Nephron (organoid): ENCODE results near the gene CHSY1.
"Not testable (repeated sequence)": the region's sequence is repeated elsewhere in the genome, so short reads cannot be mapped to it uniquely, and the experiment has no call there.

ENCODE experiments used
- H3K27ac Mint-ChIP-seq, 3 experiments: 2 replicates each; pipeline ENCODE4 v1.8.0; 2020; ENCODE audit warnings: mixed read lengths in 3 of 3, mild to moderate bottlenecking in 2 of 3, moderate library complexity in 1 of 3
- H3K27me3 Mint-ChIP-seq: 2 replicates; pipeline ENCODE4 v1.8.0; 2021; ENCODE audit warnings: low read depth, mild to moderate bottlenecking, moderate library complexity, mixed read lengths
- H3K36me3 Mint-ChIP-seq: 2 replicates; pipeline ENCODE4 v1.8.0; 2020; ENCODE audit warnings: low read depth, mixed read lengths
- H3K4me1 Mint-ChIP-seq: 2 replicates; pipeline ENCODE4 v1.8.0; 2020; ENCODE audit warnings: mixed read lengths
- H3K4me3 Mint-ChIP-seq, 3 experiments: 2 replicates each; pipeline ENCODE4 v1.8.0; 2020; ENCODE audit warnings: mild to moderate bottlenecking in 3 of 3, mixed read lengths in 3 of 3, moderate library complexity in 2 of 3
- H3K9me3 Mint-ChIP-seq: 2 replicates; pipeline ENCODE4 v1.8.0; 2020; ENCODE audit warnings: mixed read lengths
- TF ChIP-seq, protein P1 (sequence below), 3 experiments: fragments of 200-600 bp; sonication (generic); IDR thresholded peaks; one replicate each; pipeline ENCODE4 v1.5.0; 2021; ENCODE audit warnings: antibody characterized with exemption in 3 of 3; ENCODE audit not compliant: unreplicated experiment in 3 of 3

The CHSY1 gene

DNA sequence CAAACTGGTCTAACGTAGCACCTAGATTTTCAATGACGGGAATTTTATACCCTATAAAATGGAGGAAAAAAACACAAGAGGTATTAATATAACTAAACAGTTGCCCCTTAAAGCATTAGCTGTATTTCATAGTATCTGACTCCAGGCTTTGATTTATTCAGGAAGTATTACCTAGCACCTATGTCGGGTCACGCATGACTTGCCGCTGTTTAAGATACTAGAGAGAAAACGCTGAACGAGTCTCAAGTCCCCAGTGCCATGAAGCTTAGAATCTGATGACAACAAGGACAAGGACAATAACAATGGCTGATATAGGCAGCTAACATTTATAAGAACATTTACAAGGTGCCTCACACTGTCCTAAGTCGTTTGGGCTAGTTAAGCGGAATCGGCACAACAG, 41.3 kb upstream of the CHSY1 start:
- Mint-ChIP-seq H3K36me3 (peaks cover 21% of the 10 kb centered on the region), H3K9me3 (no peaks in the 10 kb centered on the region), H3K27ac (peak overlapping the region; percentile 93 to 99 (median 95)), H3K27me3 (no peaks in the 10 kb centered on the region), H3K4me1 (peaks cover 45% of the 10 kb centered on the region), H3K4me3 (peak overlapping the region; percentile 93 to 98 (median 96))
- TF ChIP-seq, protein P1, sequence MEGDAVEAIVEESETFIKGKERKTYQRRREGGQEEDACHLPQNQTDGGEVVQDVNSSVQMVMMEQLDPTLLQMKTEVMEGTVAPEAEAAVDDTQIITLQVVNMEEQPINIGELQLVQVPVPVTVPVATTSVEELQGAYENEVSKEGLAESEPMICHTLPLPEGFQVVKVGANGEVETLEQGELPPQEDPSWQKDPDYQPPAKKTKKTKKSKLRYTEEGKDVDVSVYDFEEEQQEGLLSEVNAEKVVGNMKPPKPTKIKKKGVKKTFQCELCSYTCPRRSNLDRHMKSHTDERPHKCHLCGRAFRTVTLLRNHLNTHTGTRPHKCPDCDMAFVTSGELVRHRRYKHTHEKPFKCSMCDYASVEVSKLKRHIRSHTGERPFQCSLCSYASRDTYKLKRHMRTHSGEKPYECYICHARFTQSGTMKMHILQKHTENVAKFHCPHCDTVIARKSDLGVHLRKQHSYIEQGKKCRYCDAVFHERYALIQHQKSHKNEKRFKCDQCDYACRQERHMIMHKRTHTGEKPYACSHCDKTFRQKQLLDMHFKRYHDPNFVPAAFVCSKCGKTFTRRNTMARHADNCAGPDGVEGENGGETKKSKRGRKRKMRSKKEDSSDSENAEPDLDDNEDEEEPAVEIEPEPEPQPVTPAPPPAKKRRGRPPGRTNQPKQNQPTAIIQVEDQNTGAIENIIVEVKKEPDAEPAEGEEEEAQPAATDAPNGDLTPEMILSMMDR (IDR thresholded peaks at IDR 0.05; ENCODE audit: unreplicated experiment in 3 of 3): no peak

DNA sequence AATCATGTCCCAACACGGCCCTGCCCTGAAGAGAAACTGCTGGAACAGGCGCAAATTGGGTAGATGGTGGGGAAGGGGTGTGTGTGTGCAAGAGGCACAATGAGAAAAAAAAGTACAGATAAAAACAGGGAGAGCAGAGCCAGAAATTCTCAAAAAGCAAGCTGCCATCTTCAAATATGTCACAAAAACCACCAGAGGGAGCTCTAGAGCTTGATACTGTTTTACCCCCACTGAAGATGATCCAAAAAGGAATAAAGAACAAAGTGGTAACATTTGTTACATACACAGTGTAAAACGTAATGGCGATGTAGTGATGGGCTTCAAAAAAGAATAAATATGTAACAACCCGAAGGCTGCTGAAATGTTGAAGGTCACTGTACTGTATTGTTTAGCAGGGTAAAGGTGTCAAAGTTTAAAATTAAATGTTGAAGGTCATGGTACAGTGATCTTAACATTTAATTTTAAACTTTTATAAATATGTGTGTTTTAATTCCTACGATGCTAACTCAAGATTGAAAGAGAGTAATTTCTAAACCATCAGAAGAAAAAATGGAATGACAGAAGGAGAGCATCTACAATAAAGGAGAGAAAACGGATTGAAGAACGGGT, 37.2 kb upstream of the CHSY1 start:
- Mint-ChIP-seq H3K4me1 (peaks cover 18% of the 10 kb centered on the region), H3K4me3 (no peak overlapping the region), H3K36me3 (peaks cover 55% of the 10 kb centered on the region), H3K27ac (no peak overlapping the region), H3K27me3 (no peaks in the 10 kb centered on the region), H3K9me3 (no peaks in the 10 kb centered on the region)
- TF ChIP-seq, protein P1 (IDR thresholded peaks at IDR 0.05; ENCODE audit: unreplicated experiment in 3 of 3): peak; percentile 56 to 60 (median 58)

DNA sequence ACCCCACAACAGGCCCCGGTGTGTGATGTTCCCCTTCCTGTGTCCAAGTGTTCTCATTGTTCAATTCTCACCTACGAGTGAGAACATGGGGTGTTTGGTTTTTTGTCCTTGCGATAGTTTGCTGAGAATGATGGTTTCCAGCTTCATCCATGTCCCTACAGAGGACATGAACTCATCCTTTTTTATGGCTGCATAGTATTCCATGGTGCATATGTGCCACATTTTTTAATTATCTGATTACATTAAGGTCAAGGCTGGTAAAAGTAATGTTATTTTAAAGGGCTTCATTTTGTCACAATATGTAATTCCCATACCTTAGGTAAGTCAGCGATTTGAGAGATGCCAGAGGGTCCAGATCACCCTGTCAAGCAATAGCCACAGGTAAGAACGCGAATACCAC, 35.5 kb upstream of the CHSY1 start:
- peaks cover 66% of the 10 kb centered on the region for H3K36me3 Mint-ChIP-seq
- not testable (repeated sequence) for H3K4me1 Mint-ChIP-seq, H3K4me3 Mint-ChIP-seq, H3K9me3 Mint-ChIP-seq, H3K27me3 Mint-ChIP-seq, H3K27ac Mint-ChIP-seq

DNA sequence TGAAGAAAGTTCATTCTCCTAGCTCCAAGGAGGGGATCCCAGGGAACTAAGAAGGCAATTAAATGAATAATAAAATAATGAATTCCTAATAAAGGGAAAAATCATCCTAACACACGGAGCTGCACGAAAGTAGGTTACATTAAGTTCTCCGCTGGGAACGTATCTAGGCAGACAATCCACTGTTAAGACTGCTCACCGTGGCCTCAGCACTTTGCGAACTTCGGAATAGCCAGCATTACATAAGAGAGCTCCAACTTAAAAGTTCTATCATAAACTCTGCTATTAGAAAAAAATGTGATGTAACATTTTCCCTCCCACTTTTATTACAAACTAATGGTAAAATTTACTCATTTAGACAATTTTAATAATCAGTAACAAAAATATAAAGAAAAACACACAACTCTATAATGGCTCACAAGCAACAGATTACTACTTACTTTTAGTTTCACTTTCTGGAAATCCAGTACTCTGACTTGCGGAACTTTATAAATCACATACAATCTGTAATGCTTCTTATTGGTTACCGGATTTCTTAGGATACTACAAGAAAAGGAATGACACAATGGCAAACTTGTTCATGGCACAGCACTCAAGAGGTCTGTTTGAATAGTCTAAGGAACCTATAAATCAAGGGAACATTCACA, 34.7 kb upstream of the CHSY1 start:
- H3K4me3 Mint-ChIP-seq: no peak overlapping the region
- peaks cover 7% of the 10 kb centered on the region for H3K4me1 Mint-ChIP-seq
- no peak overlapping the region for H3K27ac Mint-ChIP-seq
- no peaks in the 10 kb centered on the region for H3K27me3 Mint-ChIP-seq
- H3K36me3 Mint-ChIP-seq: peaks cover 74% of the 10 kb centered on the region
- H3K9me3 Mint-ChIP-seq: no peaks in the 10 kb centered on the region
- TF ChIP-seq, protein P1 (IDR thresholded peaks at IDR 0.05; ENCODE audit: unreplicated experiment in 3 of 3): no peak

DNA sequence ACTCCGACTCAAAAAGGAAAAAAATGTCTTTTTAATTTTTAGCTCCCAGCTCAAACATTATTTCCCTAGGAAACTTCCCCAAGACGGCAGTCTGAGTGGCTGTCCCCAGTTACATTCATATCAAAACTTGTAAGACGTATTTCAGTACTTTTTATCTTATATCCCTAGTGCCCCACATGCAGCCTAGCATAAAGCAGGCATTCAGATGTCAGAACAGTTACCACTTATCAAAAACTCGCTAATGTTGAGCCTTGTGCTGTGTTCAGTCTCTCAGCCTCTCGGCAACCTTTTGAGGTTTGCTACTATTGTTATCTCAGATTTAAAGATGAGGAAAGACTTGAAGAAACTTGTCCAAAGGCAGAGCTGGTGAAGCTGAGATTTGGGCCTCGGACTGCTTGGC, 32.1 kb upstream of the CHSY1 start:
- Mint-ChIP-seq H3K27ac (no peak overlapping the region), H3K4me3 (no peak overlapping the region)

DNA sequence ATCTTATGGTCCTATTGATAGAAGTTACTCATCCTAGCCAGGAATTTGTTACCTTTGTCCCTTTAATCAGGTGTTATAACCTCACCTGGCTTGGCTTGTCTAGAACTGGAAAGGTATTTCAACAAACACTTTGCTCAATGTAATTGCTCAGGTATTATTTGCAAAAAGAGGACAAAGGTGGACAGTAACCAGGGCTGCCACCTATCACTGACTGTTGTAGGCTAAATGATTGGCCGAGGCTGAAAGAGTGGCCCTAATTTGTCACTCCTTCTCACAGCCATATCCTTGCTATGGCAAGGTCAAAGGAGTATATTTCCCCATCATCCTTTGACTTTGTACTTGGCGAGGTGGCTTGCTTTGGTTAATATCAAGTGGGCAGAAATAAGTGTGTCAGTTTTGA, 28.2 kb upstream of the CHSY1 start:
- Mint-ChIP-seq H3K36me3 (peaks cover 46% of the 10 kb centered on the region), H3K27ac (no peak overlapping the region), H3K9me3 (no peaks in the 10 kb centered on the region), H3K4me1 (peaks cover 13% of the 10 kb centered on the region), H3K4me3 (no peak overlapping the region), H3K27me3 (no peaks in the 10 kb centered on the region)
- TF ChIP-seq, protein P1 (IDR thresholded peaks at IDR 0.05; ENCODE audit: unreplicated experiment in 3 of 3): no peak

More for the DNA sequence above, 32.1 kb upstream of the CHSY1 start:
- TF ChIP-seq, protein P1 (IDR thresholded peaks at IDR 0.05; ENCODE audit: unreplicated experiment in 3 of 3): no peak
- Mint-ChIP-seq H3K36me3 (peaks cover 74% of the 10 kb centered on the region), H3K4me1 (no peaks in the 10 kb centered on the region), H3K9me3 (no peaks in the 10 kb centered on the region), H3K27me3 (no peaks in the 10 kb centered on the region)
